ENCODE results near the gene NDP.
"Not testable (repeated sequence)": the region's sequence is repeated elsewhere in the genome, so short reads cannot be mapped to it uniquely, and the experiment has no call there.

The NDP gene

GRCh38 chrX:43940816-43941474 is 32.2 kb downstream of the NDP start:
- Histone ChIP-seq H3F3A (ENCODE audit: insufficient read depth, low read length) (no peaks in the 10 kb centered on the region), H3K27ac (ENCODE audit: low read depth, low read length, poor library complexity, severe bottlenecking) (no peak overlapping the region), H2AFZ (ENCODE audit: low read length) (no peak overlapping the region), H3K79me2 (ENCODE audit: insufficient read depth, low read length) (no peaks in the 10 kb centered on the region), H3K4me2 (ENCODE audit: low read length) (no peak overlapping the region), H3K9me3 (ENCODE audit: low read length) (no peaks in the 10 kb centered on the region), H3K4me1 (ENCODE audit: insufficient read depth, low read length, severe bottlenecking) (no peaks in the 10 kb centered on the region), H3K36me3 (ENCODE audit: insufficient read depth, low read length) (no peaks in the 10 kb centered on the region), H3K4me3 (ENCODE audit: low read depth, low read length, poor library complexity, severe bottlenecking) (no peak overlapping the region), H4K20me1 (ENCODE audit: insufficient read depth, low read length) (no peaks in the 10 kb centered on the region), H3K9me2 (ENCODE audit: low read depth, low read length) (no peaks in the 10 kb centered on the region), H3K9ac (ENCODE audit: low read length) (no peak overlapping the region), H3K27me3 (ENCODE audit: insufficient read depth, low read length) (no peaks in the 10 kb centered on the region)
- no peak for TF ChIP-seq EZH2 (IDR thresholded peaks at IDR 0.05; ENCODE audit: borderline replicate concordance, low read length)
- no peak for TF ChIP-seq CTCF (IDR thresholded peaks at IDR 0.05; ENCODE audit: low read length)

GRCh38 chrX:43939187-43939926 is 33.8 kb downstream of the NDP start:
- no peak overlapping the region for H3K9ac ChIP-seq (ENCODE audit: low read length)
- no peaks in the 10 kb centered on the region for H3K9me2 ChIP-seq (ENCODE audit: low read depth, low read length)
- H3K27me3 ChIP-seq (ENCODE audit: insufficient read depth, low read length), result no peaks in the 10 kb centered on the region
- no peaks in the 10 kb centered on the region for H4K20me1 ChIP-seq (ENCODE audit: insufficient read depth, low read length)
- no peak overlapping the region for H3K27ac ChIP-seq (ENCODE audit: low read depth, low read length, poor library complexity, severe bottlenecking)
- H3K79me2 ChIP-seq (ENCODE audit: insufficient read depth, low read length), result no peaks in the 10 kb centered on the region
- no peak overlapping the region for H2AFZ ChIP-seq (ENCODE audit: low read length)
- H3K4me2 ChIP-seq (ENCODE audit: low read length), result no peak overlapping the region
- H3K9me3 ChIP-seq (ENCODE audit: low read length), result no peaks in the 10 kb centered on the region
- TF ChIP-seq EZH2 (IDR thresholded peaks at IDR 0.05; ENCODE audit: borderline replicate concordance, low read length) (no peak), CTCF (IDR thresholded peaks at IDR 0.05; ENCODE audit: low read length) (no peak)
- H3K4me3 ChIP-seq (ENCODE audit: low read depth, low read length, poor library complexity, severe bottlenecking), result no peak overlapping the region
- H3K36me3 ChIP-seq (ENCODE audit: insufficient read depth, low read length), result no peaks in the 10 kb centered on the region
- H3F3A ChIP-seq (ENCODE audit: insufficient read depth, low read length), result no peaks in the 10 kb centered on the region
- H3K4me1 ChIP-seq (ENCODE audit: insufficient read depth, low read length, severe bottlenecking), result no peaks in the 10 kb centered on the region

DNA sequence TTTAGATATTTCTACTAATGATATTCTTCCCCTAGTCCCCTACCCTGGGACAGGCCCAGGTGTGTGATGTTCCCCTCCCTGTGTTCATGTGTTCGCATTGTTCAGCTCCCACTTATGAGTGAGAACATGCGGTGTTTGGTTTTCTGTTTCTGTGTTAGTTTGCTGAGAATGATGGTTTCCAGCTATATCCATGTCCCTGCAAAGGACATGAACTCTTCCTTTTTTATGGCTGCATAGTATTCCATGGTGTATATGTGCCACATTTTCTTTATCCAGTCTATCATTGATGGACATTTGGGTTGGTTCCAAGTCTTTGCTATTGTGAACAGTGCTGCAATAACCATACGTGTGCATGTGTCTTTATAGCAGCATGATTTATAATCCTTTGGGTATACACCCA is 51.2 kb downstream of the NDP start:
- H3K9me2 ChIP-seq (ENCODE audit: low read depth, low read length); H3K79me2 ChIP-seq (ENCODE audit: insufficient read depth, low read length); H4K20me1 ChIP-seq (ENCODE audit: insufficient read depth, low read length); H3K4me1 ChIP-seq (ENCODE audit: insufficient read depth, low read length, severe bottlenecking); H3K9ac ChIP-seq (ENCODE audit: low read length); H3K4me2 ChIP-seq (ENCODE audit: low read length); H2AFZ ChIP-seq (ENCODE audit: low read length); H3K36me3 ChIP-seq (ENCODE audit: insufficient read depth, low read length); H3K9me3 ChIP-seq (ENCODE audit: low read length); H3F3A ChIP-seq (ENCODE audit: insufficient read depth, low read length); H3K27ac ChIP-seq (ENCODE audit: low read depth, low read length, poor library complexity, severe bottlenecking); H3K27me3 ChIP-seq (ENCODE audit: insufficient read depth, low read length); H3K4me3 ChIP-seq (ENCODE audit: low read depth, low read length, poor library complexity, severe bottlenecking): not testable (repeated sequence)

GRCh38 chrX:43910772-43911171 is 62.4 kb downstream of the NDP start:
- H3K4me1 ChIP-seq (ENCODE audit: insufficient read depth, low read length, severe bottlenecking); H3K36me3 ChIP-seq (ENCODE audit: insufficient read depth, low read length); H3K9ac ChIP-seq (ENCODE audit: low read length); H3K79me2 ChIP-seq (ENCODE audit: insufficient read depth, low read length); H3K27ac ChIP-seq (ENCODE audit: low read depth, low read length, poor library complexity, severe bottlenecking); H3F3A ChIP-seq (ENCODE audit: insufficient read depth, low read length); H3K9me3 ChIP-seq (ENCODE audit: low read length); H2AFZ ChIP-seq (ENCODE audit: low read length); H4K20me1 ChIP-seq (ENCODE audit: insufficient read depth, low read length); H3K9me2 ChIP-seq (ENCODE audit: low read depth, low read length); H3K27me3 ChIP-seq (ENCODE audit: insufficient read depth, low read length); H3K4me3 ChIP-seq (ENCODE audit: low read depth, low read length, poor library complexity, severe bottlenecking); H3K4me2 ChIP-seq (ENCODE audit: low read length): not testable (repeated sequence)
